Activated CD8-positive, alpha-beta memory T cell treated with anti-CD3 and anti-CD28 coated beads for 1 hour (primary cell): ENCODE results near the gene LCN15.
A peak's percentile ranks its signal among the peaks of the same experiment; 100 is the strongest.
"Not testable (repeated sequence)": the region's sequence is repeated elsewhere in the genome, so short reads cannot be mapped to it uniquely, and the experiment has no call there.

Experiments
- DNase-seq, 2 donors: peaks; one replicate each; pipeline ENCODE4 v3.0.0-alpha.2; 2020; ENCODE audit warnings: low read depth in 1 of 2; ENCODE audit errors: extremely low read depth in 1 of 2

LCN15 gene

GRCh38 chr9:136776947-136777346, 12.6 kb upstream of the LCN15 start:
- no peak for DNase-seq

GRCh38 chr9:136775191-136775590, 10.9 kb upstream of the LCN15 start:
- DNase-seq = no peak

GRCh38 chr9:136774416-136775045, 10.2 kb upstream of the LCN15 start:
- DNase-seq = no peak

- no peak for DNase-seq
Observed at GRCh38 chr9:136773386-136774044, 9.2 kb upstream of the LCN15 start.

GRCh38 chr9:136771907-136772415, 7.6 kb upstream of the LCN15 start:
- DNase-seq = no peak

DNA sequence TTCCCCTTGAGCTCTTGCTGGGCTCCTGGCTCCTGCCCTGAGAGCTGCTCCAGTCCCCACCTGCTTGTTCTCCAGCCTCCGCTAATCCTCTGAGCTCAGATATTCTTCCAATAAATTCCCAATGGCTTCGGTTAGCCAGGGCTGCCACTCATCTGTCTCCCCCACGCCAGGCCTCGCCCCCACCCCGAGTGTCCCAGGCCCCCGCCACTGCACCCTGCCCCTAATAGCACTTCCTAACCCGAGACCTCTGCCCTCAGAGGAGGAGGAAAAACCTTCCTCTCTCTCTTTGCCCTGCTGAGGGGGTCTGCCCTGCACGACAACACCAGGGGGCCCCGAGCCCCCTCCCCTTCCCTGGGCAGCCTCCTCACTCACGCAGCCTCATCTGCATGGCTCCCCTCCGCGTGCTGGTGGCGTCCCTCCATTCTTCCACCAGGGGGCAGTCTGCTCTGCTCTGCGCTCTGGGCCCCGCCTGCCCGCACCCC, 5.4 kb upstream of the LCN15 start:
- no peak for DNase-seq

DNA sequence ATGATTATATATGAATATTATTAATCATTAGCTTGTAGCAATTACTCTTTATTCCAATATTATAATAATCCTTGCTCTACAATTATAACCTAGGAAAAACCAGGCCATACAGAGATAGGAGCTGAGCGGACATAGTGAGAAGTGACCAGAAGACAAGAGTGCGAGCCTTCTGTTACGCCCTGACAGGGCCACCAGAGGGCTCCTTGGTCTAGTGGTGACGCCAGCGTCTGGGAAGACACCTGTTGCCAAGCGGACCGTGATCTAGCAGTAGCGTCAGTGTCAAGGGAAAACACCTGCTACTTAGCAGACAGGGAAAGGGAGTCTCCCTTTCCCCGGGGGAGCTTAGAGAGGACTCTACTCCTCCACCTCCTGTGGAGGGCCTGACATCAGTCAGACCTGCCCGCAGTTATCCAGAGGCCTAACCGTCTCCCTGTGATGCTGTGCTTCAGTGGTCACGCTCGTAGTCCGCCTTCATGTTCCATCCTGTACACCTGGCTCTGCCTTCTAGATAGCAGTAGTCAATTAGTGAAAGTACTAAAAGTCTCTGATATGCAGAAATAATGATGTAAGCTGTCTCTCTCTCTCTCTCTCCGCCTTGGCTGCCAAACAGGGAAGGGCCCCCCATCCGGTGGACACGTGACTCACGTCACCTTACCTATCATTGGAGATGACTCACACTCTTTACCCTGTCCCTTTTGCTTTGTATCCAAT, 2.2 kb upstream of the LCN15 start:
- DNase-seq = not testable (repeated sequence)

GRCh38 chr9:136765745-136766409, 1.6 kb upstream of the LCN15 start:
- not testable (repeated sequence) for DNase-seq

DNA sequence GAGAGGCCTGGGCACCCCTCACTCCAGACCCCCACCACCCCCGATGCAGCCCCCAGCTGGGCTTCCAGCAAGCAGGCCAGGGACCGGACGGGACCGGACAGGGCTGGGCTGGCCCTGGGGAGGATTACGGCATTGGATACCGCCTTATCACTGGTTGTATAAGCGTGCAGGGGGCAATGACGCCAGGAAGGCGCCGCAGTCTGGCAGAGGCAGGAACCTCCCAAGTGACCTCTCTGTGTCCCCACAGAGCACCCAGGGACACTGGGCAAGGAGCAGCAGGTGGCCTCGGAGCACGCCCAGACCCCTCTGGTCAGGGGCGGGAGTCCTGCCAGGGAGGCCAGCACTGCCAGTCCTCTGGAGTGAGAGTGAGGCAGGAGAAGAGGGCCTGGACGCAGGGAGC, 723 bp upstream of the LCN15 start:
- DNase-seq = no peak

- DNase-seq = no peak
Observed at GRCh38 chr9:136763649-136764035, 676 bp downstream of the LCN15 start.

DNA sequence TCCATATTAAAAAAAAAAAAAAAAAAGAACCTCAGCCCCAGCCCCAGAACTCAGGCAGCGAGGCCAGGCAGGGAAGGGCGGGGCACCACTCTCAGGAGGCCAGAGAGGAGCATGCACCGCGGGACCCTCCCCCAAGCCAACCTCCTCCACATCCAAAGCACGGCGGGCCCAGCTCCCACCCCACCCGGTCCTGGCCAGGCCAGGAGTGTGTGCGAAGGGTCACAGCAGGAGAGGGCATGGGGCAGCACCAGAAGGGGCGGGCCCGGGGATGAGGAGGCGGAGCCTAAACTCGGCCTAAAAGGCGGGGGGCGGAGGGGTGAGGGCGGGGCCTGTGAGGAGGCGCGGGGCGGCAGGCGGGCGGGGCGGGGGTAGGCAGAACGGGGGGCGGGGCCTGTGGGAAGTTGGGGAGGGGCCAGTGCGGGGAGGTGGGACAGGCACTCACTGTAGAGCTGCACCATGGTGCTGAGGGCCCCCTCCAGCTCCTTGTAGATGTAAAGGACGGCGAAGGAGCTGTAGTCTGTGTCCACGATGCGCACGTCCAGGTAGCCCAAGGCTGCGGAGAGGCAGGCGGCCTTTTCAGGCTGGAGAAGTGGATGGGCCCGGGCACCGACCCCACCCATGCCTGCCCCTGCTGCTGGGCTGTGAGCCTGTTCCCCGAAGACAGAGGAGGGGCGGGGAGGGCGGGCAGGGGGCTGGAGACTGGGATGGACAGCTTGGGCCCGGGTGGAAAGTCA, 1.2 kb downstream of the LCN15 start:
- DNase-seq = peak in 1 of 2 donors; percentile 27

DNA sequence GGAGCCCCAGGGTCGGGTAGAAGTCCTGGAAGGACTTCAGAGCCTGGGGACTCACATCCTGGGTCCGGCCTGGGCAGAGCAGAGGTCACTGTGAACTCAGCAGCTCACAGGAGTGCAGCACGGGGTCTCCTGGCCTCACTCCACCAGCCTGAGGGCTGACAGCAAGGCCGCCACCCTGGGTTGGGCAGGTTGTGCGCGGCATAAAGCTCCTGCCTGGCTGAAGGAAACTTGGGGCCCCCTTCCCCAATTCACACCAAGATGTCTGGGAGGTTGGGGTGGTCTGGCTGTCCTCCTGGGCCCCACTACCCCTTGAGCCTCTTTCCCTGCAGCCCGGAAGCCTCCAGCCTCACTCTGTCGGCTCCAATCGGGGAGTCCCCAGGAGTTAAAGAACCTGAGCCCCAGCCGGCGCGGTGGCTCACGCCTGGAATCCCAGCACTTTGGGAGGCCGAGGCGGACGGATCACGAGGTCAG, 2.1 kb downstream of the LCN15 start:
- no peak for DNase-seq

DNA sequence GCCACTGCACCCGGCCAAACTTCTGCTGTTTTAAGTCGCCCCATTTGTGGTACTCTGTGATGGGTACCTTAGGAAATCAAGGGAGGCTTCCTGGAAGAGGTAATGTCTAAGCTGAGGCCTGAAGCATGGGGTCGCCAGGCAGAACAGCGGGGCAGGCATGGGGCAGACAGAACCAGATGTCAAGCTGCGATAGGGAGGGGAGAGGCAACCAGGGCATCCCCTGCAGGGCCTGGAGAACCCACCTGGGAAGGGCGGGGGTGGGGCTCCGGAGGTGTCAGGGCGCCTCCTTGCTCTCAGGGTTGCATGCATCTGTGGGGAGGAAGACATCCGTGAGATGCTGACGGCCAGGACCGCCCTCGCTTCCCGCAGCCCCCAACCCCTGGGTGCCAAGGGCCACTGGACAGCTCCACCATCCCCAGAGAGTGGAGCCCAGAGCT, 2.8 kb downstream of the LCN15 start:
- no peak for DNase-seq

- DNase-seq = not testable (repeated sequence)
Observed at GRCh38 chr9:136760834-136761544, 3.3 kb downstream of the LCN15 start.

GRCh38 chr9:136760424-136760823, 3.9 kb downstream of the LCN15 start:
- no peak for DNase-seq

DNA sequence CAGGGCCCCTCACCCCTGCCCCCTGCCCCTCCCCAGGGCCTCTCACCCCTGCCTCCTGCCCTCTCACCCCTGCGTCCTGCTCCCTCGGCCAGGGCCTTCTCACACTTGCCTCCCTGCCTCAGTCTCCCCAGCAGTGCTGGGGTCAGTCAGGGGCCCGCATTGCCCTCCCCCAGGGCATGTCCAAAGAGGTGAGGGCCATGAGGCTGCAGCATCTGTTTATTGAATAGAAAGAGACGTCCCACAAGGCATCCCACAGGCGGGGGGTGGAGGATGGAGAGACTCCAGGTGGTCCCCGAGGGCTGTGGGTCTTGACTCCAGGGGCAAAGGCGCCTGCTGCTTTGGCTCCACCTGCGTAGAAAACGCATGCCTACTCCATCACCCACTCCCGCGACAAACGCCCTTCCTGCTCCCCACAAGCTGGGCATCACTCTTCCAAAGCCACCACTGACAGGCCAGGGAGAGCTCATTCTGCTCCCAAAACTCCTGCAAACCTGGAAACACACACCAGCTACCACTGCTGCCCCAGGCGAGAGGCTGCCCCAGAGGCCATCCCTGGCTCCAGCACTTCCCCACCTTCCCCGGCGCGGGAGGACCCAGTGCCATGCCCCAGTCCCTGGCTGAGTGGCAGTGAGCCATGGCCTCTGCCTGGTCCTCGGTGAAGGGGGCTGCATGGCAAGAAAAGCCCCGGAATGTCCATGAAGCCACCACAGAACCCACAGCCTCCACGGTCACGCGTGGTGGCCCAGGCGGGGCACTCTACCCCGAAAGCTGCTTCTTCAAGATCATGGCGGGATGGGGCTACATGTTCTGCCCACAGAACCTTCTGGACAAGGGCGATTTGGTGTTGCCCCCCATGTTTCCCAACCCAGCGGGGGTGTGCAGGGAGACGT, 4.6 kb downstream of the LCN15 start:
- DNase-seq = no peak

- no peak for DNase-seq
Observed at GRCh38 chr9:136759001-136759400, 5.3 kb downstream of the LCN15 start.

DNA sequence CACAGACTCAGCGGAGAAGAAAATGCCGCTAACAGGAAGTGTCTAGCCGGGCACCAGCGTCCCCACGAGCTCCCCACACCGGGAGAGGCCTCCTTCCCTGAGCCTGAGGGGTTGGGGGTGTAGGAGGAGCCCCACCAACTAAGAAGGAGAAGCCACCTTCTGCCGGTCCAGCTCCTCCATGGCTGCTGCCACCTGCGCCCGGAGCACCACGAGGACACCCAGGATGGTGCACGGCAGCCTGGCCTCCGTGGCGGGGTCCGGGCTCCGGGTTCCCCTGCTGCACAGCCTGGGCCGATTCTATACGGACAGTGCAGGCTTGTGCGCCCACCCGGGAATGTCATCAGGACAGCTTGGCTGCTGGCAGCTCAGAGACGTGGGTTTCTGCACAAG, 6.6 kb downstream of the LCN15 start:
- no peak for DNase-seq

GRCh38 chr9:136757328-136757727, 7.0 kb downstream of the LCN15 start:
- no peak for DNase-seq
